Measurements from ENCODE around the gene CAND2.

CAND2 gene

DNA sequence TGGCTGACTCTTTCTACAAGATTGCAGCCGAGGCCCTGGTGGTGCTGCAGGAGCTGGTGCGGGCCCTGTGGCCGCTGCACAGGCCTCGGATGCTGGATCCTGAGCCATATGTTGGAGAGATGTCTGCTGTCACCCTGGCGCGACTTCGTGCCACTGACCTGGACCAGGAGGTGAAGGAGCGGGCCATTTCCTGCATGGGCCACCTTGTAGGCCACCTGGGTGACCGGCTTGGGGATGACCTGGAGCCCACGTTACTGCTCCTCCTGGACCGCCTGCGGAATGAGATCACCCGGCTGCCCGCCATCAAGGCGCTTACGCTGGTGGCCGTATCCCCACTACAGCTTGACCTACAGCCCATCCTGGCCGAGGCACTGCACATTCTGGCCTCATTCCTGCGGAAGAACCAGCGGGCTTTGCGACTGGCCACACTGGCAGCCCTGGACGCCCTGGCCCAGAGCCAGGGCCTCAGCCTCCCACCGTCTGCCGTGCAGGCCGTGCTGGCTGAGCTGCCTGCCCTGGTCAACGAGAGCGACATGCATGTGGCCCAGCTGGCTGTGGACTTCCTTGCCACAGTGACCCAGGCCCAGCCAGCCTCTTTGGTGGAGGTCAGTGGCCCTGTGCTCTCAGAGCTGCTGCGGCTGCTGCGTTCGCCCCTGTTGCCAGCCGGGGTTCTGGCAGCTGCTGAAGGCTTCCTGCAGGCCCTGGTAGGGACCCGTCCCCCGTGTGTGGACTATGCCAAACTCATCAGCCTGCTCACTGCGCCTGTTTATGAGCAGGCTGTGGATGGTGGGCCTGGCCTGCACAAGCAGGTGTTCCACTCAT is 20.3 kb downstream of the CAND2 start:
- no peaks in the 10 kb centered on the region for H3K4me1 ChIP-seq

GRCh38 chr3:12817343-12817710 is 20.8 kb downstream of the CAND2 start:
- Histone ChIP-seq H3K4me1 (no peaks in the 10 kb centered on the region), H3K4me3 (no peak overlapping the region), H3K27me3 (ENCODE audit: low read depth) (no peaks in the 10 kb centered on the region), H3K36me3 (replicated peaks) (peaks cover 29% of the 10 kb centered on the region), H3K9me3 (no peaks in the 10 kb centered on the region)
- DNase-seq (ENCODE audit: low spot score in 2 of 2): no peak
- in situ Hi-C loops (cut with MboI; ENCODE audit: low sequenced_read_pairs): no loop called here

More for the DNA sequence above, 20.3 kb downstream of the CAND2 start:
- H3K36me3 ChIP-seq (replicated peaks): peaks cover 29% of the 10 kb centered on the region
- DNase-seq (ENCODE audit: low spot score in 2 of 2): no peak
- H3K27me3 ChIP-seq (ENCODE audit: low read depth): no peaks in the 10 kb centered on the region
- no peak overlapping the region for H3K4me3 ChIP-seq
- in situ Hi-C loops (cut with MboI; ENCODE audit: low sequenced_read_pairs): no loop called here
- no peaks in the 10 kb centered on the region for H3K9me3 ChIP-seq

- Histone ChIP-seq H3K4me3 (no peak overlapping the region), H3K9me3 (no peaks in the 10 kb centered on the region), H3K27me3 (ENCODE audit: low read depth) (no peaks in the 10 kb centered on the region), H3K4me1 (no peaks in the 10 kb centered on the region), H3K36me3 (replicated peaks) (peaks cover 29% of the 10 kb centered on the region)
- DNase-seq (ENCODE audit: low spot score in 2 of 2): no peak
- in situ Hi-C loops (cut with MboI; ENCODE audit: low sequenced_read_pairs): no loop called here
Observed at GRCh38 chr3:12818273-12818672, 21.8 kb downstream of the CAND2 start.

DNA sequence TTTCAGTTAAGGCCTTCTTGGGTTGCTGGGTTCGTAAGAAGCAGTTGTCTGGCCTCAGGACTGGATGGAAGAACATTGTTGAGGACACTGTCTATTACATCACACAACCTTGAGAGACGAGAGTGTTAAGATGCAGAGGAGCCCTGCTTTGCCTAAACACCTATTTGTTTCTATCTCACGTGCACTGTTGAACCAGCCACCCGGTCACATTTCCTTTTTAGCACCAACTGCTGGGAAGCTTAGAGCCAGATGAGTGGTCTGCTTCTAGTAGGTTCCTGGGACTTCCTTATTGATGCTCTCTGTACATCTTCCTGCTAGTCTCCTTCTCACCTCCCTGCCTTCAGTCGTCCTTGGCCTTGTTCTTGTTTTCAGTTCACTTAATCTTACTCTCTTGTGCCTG is 22.3 kb downstream of the CAND2 start:
- Histone ChIP-seq H3K27me3 (ENCODE audit: low read depth) (no peaks in the 10 kb centered on the region), H3K4me1 (no peaks in the 10 kb centered on the region), H3K4me3 (no peak overlapping the region), H3K36me3 (replicated peaks) (peaks cover 24% of the 10 kb centered on the region), H3K9me3 (no peaks in the 10 kb centered on the region)
- DNase-seq (ENCODE audit: low spot score in 2 of 2): no peak
- in situ Hi-C loops (cut with MboI; ENCODE audit: low sequenced_read_pairs): no loop called here

- in situ Hi-C loops (cut with MboI; ENCODE audit: low sequenced_read_pairs): no loop called here
- no peaks in the 10 kb centered on the region for H3K4me1 ChIP-seq
- H3K9me3 ChIP-seq: no peaks in the 10 kb centered on the region
- H3K27me3 ChIP-seq (ENCODE audit: low read depth): no peaks in the 10 kb centered on the region
- no peak for DNase-seq (ENCODE audit: low spot score in 2 of 2)
- peaks cover 12% of the 10 kb centered on the region for H3K36me3 ChIP-seq (replicated peaks)
- H3K4me3 ChIP-seq: no peak overlapping the region
Observed at GRCh38 chr3:12822725-12823373, 26.4 kb downstream of the CAND2 start.

GRCh38 chr3:12824299-12824698 is 27.8 kb downstream of the CAND2 start:
- no peaks in the 10 kb centered on the region for H3K9me3 ChIP-seq
- H3K4me1 ChIP-seq: no peaks in the 10 kb centered on the region
- no peak overlapping the region for H3K4me3 ChIP-seq
- in situ Hi-C loops (cut with MboI; ENCODE audit: low sequenced_read_pairs): no loop called here
- no peaks in the 10 kb centered on the region for H3K27me3 ChIP-seq (ENCODE audit: low read depth)
- no peak for DNase-seq (ENCODE audit: low spot score in 2 of 2)
- peaks cover 15% of the 10 kb centered on the region for H3K36me3 ChIP-seq (replicated peaks)

DNA sequence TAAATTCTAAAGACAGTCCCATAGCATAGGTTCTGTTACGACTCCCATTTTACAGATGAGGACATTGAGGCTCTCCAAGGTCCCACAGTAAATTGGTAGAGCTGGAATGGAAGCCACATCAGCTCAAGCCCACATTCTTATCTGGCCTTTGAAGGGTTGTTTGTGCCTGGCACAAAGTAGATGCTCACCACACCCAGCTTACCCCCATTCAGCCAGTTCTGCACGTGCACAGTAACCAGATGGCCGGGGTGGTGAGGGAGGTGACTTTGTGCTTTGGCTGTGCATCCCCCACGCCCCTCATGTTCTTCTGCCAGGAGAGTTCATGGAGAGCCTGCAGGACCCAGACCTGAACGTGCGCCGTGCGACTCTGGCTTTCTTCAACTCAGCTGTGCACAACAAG is 28.7 kb downstream of the CAND2 start:
- H3K4me1 ChIP-seq: no peaks in the 10 kb centered on the region
- no peak overlapping the region for H3K4me3 ChIP-seq
- H3K9me3 ChIP-seq: no peaks in the 10 kb centered on the region
- in situ Hi-C loops (cut with MboI; ENCODE audit: low sequenced_read_pairs): no loop called here
- no peak for DNase-seq (ENCODE audit: low spot score in 2 of 2)
- no peaks in the 10 kb centered on the region for H3K27me3 ChIP-seq (ENCODE audit: low read depth)
- peaks cover 19% of the 10 kb centered on the region for H3K36me3 ChIP-seq (replicated peaks)

GRCh38 chr3:12828751-12829150 is 32.3 kb downstream of the CAND2 start:
- Histone ChIP-seq H3K36me3 (replicated peaks) (peaks cover 50% of the 10 kb centered on the region), H3K4me3 (no peak overlapping the region)

DNA sequence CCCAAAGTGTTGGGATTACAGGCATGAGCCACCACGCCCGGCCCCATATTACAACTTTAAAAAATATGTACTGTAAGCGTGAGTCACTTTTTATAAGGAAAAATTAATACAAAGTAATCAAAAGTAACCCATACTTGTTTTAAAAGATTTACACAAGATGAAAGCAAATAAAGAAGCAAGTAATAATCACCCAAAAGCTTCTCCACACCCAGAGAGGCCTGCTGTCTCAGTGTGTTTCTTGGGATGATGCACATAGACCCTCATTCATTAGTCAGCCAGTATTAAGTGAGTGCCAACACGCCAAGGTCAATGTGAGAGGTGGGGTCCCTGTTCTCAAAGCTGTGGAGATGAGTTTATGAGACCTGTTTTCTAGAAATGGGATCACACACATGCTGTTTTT is 32.9 kb downstream of the CAND2 start:
- H3K36me3 ChIP-seq (replicated peaks): peaks cover 56% of the 10 kb centered on the region
- H3K4me3 ChIP-seq: no peak overlapping the region
- in situ Hi-C loops (cut with MboI; ENCODE audit: low sequenced_read_pairs): no loop called here
- no peaks in the 10 kb centered on the region for H3K4me1 ChIP-seq
- no peaks in the 10 kb centered on the region for H3K9me3 ChIP-seq
- DNase-seq (ENCODE audit: low spot score in 2 of 2): no peak
- H3K27me3 ChIP-seq (ENCODE audit: low read depth): no peaks in the 10 kb centered on the region

More at GRCh38 chr3:12828751-12829150, 32.3 kb downstream of the CAND2 start:
- in situ Hi-C loops (cut with MboI; ENCODE audit: low sequenced_read_pairs): no loop called here
- H3K4me1 ChIP-seq: no peaks in the 10 kb centered on the region
- H3K9me3 ChIP-seq: no peaks in the 10 kb centered on the region
- DNase-seq (ENCODE audit: low spot score in 2 of 2): no peak
- no peaks in the 10 kb centered on the region for H3K27me3 ChIP-seq (ENCODE audit: low read depth)

GRCh38 chr3:12829886-12830784 is 33.7 kb downstream of the CAND2 start:
- DNase-seq (ENCODE audit: low spot score in 2 of 2): no peak
- Histone ChIP-seq H3K27me3 (ENCODE audit: low read depth) (no peaks in the 10 kb centered on the region), H3K9me3 (no peaks in the 10 kb centered on the region), H3K36me3 (replicated peaks) (peaks cover 64% of the 10 kb centered on the region), H3K4me1 (no peaks in the 10 kb centered on the region), H3K4me3 (no peak overlapping the region)
- in situ Hi-C loops (cut with MboI; ENCODE audit: low sequenced_read_pairs): no loop called here

GRCh38 chr3:12830785-12831156 is 34.3 kb downstream of the CAND2 start:
- Histone ChIP-seq H3K27me3 (ENCODE audit: low read depth) (no peaks in the 10 kb centered on the region), H3K9me3 (no peaks in the 10 kb centered on the region), H3K4me3 (no peak overlapping the region), H3K36me3 (replicated peaks) (peaks cover 67% of the 10 kb centered on the region), H3K4me1 (no peaks in the 10 kb centered on the region)
- in situ Hi-C loops (cut with MboI; ENCODE audit: low sequenced_read_pairs): no loop called here
- peak in 1 of 2 experiments; percentile 10 for DNase-seq (ENCODE audit: low spot score in 2 of 2)

GRCh38 chr3:12831301-12831866 is 34.9 kb downstream of the CAND2 start:
- H3K27me3 ChIP-seq (ENCODE audit: low read depth): no peaks in the 10 kb centered on the region
- peaks cover 74% of the 10 kb centered on the region for H3K36me3 ChIP-seq (replicated peaks)
- H3K4me1 ChIP-seq: no peaks in the 10 kb centered on the region
- no peaks in the 10 kb centered on the region for H3K9me3 ChIP-seq
- in situ Hi-C loops (cut with MboI; ENCODE audit: low sequenced_read_pairs): no loop called here
- H3K4me3 ChIP-seq: no peak overlapping the region
- DNase-seq (ENCODE audit: low spot score in 2 of 2): no peak

- Histone ChIP-seq H3K4me1 (no peaks in the 10 kb centered on the region; the same call in 1 of the 2 replicates), H3K4me3 (no peak overlapping the region), H3K36me3 (replicated peaks) (peaks cover 81% of the 10 kb centered on the region), H3K27me3 (ENCODE audit: low read depth) (no peaks in the 10 kb centered on the region), H3K9me3 (no peaks in the 10 kb centered on the region)
- in situ Hi-C loops (cut with MboI; ENCODE audit: low sequenced_read_pairs): no loop called here
- no peak for DNase-seq (ENCODE audit: low spot score in 2 of 2)
Observed at GRCh38 chr3:12832350-12833221, 36.1 kb downstream of the CAND2 start.
